Body of pancreas (tissue), 4 donors: Measurements from ENCODE around the gene OTULINL. TPM values are rescaled to one million over a fixed set of nuclear protein-coding genes. Genes with fewer than 3 reads are reported as not detected.

Source experiments
- ATAC-seq: fragments of 150-250 bp; one replicate; pipeline ENCODE4 v1.9.1; 2016
- DNase-seq, 4 donors: peaks; one replicate each; pipeline ENCODE4 v3.0.0-alpha.2; 2019
- H3K27ac ChIP-seq, 4 donors: fragments of 200-600 bp; sonication (generic); 1 replicate in 3 of 4; 2 replicates in 1 of 4; pipeline versions ENCODE4 v1.5.1 to v1.6.1; 2016 to 2019; ENCODE audit warnings: mild to moderate bottlenecking in 1 of 4, mixed read lengths in 1 of 4, moderate library complexity in 1 of 4
- H3K27me3 ChIP-seq, 2 donors: fragments of 200-600 bp; sonication (generic); one replicate each; pipeline ENCODE4 v1.6.0; 2016; ENCODE audit warnings: mild to moderate bottlenecking in 1 of 2
- H3K36me3 ChIP-seq, 2 donors: fragments of 200-600 bp; sonication (generic); replicated peaks in 1 of 2; 2 replicates each; pipeline ENCODE4 v1.5.1; 2016; ENCODE audit warnings: low read depth in 2 of 2; ENCODE audit not compliant: insufficient read depth in 1 of 2
- H3K4me1 ChIP-seq: fragments of 200-600 bp; sonication (generic); one replicate; pipeline ENCODE4 v1.6.0; 2016
- H3K4me3 ChIP-seq, 2 donors: fragments of 200-600 bp; sonication (generic); 1 replicate in 1 of 2; 2 replicates in 1 of 2; pipeline ENCODE4 v1.5.1; 2016 to 2019
- H3K9me3 ChIP-seq, 3 donors: fragments of 200-600 bp; sonication (generic); 1 replicate in 2 of 3; 2 replicates in 1 of 3; pipeline ENCODE4 v1.5.1; 2016
- POLR2A ChIP-seq, 3 donors: fragments of 450-650 bp; IDR thresholded peaks; one replicate each; pipeline ENCODE4 v1.6.1; 2016; ENCODE audit warnings: antibody characterized with exemption in 3 of 3, mild to moderate bottlenecking in 2 of 3
- WGBS, 2 donors: methylation state at CpG; one replicate each; pipeline ENCODE4 v1.1.5; 2017; 5-methylcytosine and 5-hydroxymethylcytosine counted together
- intact Hi-C: fragments of 100-400 bp; cut with DNase I; formaldehyde crosslinking; loops from one replicate; pipeline ENCODE4 v1.15.1; 2023
- total RNA-seq, 2 donors: library from RNA; depleted of rRNA; stranded (reverse); fragments of >200 nt; gene quantifications; one replicate each; pipeline ENCODE4 v1.1.0, GENCODE V29; 2016
- TF ChIP-seq, protein P1 (sequence below), 7 experiments: fragments of 450-650 bp in 4 of 7; fragments of 200-600 bp in 3 of 7; sonication (generic) in 3 of 7; IDR thresholded peaks; one replicate each; pipeline ENCODE4 v1.5.1; 2016 to 2019; ENCODE audit warnings: antibody characterized with exemption in 7 of 7

OTULINL gene
- total RNA-seq, 2 donors from 2014 or later, result 3.3 to 26.2 TPM

DNA sequence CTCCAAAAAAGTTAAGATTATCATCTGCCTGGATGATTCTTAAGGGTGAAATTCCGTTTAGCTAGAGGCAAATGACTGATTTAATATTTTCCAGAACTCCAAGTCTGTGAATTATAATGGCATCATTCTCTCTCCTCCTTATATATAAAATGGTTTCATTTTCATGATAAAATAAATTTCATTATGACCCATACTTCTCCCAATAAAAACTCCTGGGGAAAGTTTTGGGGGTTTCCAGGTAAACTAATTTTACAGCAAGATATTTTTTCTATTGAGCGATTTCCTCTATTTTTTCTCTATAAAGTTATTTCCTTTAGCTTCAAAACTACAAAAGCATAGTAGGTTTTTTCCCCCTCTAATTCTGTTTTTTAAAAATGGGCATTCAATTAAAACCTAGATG lies 75.3 kb downstream of the OTULINL start:
- no peak overlapping the region for H3K27ac ChIP-seq

DNA sequence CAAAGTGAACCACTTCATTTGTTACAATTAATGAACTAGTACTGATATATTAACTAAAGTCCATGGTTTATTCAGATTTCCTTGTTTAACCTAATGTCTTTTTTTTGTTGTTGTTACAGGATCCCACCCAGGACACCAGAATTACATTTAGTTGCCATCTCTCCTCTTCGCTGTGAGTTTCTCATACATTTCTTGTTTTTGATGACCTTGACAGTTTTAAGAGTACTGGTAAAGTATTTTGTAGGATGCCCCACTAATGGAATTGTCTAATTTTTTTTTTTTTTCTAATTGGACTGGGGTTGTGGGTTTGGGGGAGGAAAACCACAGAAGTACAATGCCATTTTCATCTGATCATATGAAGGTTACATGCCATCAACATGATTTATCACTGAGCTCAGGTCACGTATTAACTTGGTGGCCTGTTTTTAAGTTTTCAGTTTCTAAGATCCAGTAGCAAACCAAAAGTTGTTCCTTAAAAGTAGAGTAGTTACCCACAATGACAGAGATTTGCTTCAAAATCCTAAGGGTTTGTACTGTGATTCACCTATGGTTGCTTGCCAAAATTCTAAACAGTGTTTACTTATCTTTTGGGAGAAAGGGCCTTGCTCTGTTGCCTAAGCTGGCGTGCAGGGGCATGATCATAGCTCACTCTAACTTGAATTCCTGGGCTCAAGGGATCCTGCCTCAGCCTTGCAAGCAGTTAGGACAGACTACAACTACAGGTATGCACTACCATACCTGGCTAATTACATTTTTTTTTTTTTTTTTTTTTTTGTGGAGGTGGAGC lies 78.4 kb downstream of the OTULINL start:
- no peaks in the 10 kb centered on the region for H3K36me3 ChIP-seq
- intact Hi-C loops, result no loop called here
- no peak overlapping the region for H3K4me3 ChIP-seq
- ATAC-seq, result no peak
- no peaks in the 10 kb centered on the region for H3K9me3 ChIP-seq
- H3K4me1 ChIP-seq, result peaks cover 11% of the 10 kb centered on the region
- peak overlapping the region in 2 of 4 donors; percentile 14 to 47 for H3K27ac ChIP-seq
- no peak for TF ChIP-seq POLR2A (IDR thresholded peaks at IDR 0.05)
- TF ChIP-seq, protein P1, sequence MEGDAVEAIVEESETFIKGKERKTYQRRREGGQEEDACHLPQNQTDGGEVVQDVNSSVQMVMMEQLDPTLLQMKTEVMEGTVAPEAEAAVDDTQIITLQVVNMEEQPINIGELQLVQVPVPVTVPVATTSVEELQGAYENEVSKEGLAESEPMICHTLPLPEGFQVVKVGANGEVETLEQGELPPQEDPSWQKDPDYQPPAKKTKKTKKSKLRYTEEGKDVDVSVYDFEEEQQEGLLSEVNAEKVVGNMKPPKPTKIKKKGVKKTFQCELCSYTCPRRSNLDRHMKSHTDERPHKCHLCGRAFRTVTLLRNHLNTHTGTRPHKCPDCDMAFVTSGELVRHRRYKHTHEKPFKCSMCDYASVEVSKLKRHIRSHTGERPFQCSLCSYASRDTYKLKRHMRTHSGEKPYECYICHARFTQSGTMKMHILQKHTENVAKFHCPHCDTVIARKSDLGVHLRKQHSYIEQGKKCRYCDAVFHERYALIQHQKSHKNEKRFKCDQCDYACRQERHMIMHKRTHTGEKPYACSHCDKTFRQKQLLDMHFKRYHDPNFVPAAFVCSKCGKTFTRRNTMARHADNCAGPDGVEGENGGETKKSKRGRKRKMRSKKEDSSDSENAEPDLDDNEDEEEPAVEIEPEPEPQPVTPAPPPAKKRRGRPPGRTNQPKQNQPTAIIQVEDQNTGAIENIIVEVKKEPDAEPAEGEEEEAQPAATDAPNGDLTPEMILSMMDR (IDR thresholded peaks at IDR 0.05), result no peak
- DNase-seq, result no peak
- no peaks in the 10 kb centered on the region for H3K27me3 ChIP-seq
- 69 to 82% methylated on average over 3 of the region's 3 CpGs for WGBS, 2 donors

More for the DNA sequence above, 75.3 kb downstream of the OTULINL start:
- ATAC-seq (no peak), DNase-seq (no peak)
- H3K36me3 ChIP-seq, result no peaks in the 10 kb centered on the region
- WGBS, 2 donors, result 44 to 46% methylated on average over 2 of the region's 2 CpGs
- H3K9me3 ChIP-seq, result no peaks in the 10 kb centered on the region
- H3K27me3 ChIP-seq, result no peaks in the 10 kb centered on the region
- H3K4me1 ChIP-seq, result no peaks in the 10 kb centered on the region
- no peak for TF ChIP-seq POLR2A (IDR thresholded peaks at IDR 0.05)
- TF ChIP-seq, protein P1 (IDR thresholded peaks at IDR 0.05), result no peak
- no peak overlapping the region for H3K4me3 ChIP-seq
- intact Hi-C loops, result no loop called here

DNA sequence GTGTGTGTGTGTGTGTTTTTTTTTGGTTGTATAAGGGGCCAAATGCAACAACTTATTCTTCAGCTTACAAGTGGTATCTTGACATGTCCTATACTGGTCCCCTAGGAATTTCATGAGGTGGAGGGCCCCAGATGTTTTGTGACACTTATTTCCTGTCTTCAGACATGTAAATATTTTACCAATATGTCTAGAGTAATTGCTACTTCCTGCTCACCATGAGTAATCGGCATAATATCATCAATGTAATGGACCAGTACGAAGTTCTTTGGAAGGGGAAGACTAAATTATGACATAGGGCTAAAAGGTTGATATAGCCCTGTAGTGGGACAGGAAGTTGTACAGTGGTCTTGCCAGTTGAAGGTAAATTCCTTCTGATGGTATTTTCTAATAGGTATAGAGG lies 79.2 kb downstream of the OTULINL start:
- Histone ChIP-seq H3K27ac (peak overlapping the region in 2 of 4 donors; percentile 14 to 47), H3K4me3 (no peak overlapping the region), H3K27me3 (no peaks in the 10 kb centered on the region), H3K9me3 (no peaks in the 10 kb centered on the region), H3K36me3 (no peaks in the 10 kb centered on the region), H3K4me1 (peaks cover 16% of the 10 kb centered on the region)
- 76 to 79% methylated on average over 2 of the region's 2 CpGs for WGBS, 2 donors
- ATAC-seq, result no peak
- no peak for DNase-seq
- intact Hi-C loops, result no loop called here
- TF ChIP-seq, protein P1 (IDR thresholded peaks at IDR 0.05), result no peak
- no peak for TF ChIP-seq POLR2A (IDR thresholded peaks at IDR 0.05)

Other genes with a start within 250 kb of the OTULINL start
- 10 to 100 TPM; 19.7 to 37.6 TPM for gene OTULIN, start 82.9 kb downstream of the OTULINL start, total RNA-seq